GM19467 (cell line): ENCODE results near the gene CDCA7L.
A peak's percentile ranks its signal among the peaks of the same experiment; 100 is the strongest.
"Not testable (repeated sequence)": the region's sequence is repeated elsewhere in the genome, so short reads cannot be mapped to it uniquely, and the experiment has no call there.

ENCODE experiments used
- ATAC-seq: cut with Tn5 transposase; IDR thresholded peaks from one replicate; pipeline ENCODE4 v1.9.1; 2021; ENCODE audit warnings: mild to moderate bottlenecking, moderate library complexity; ENCODE audit not compliant: unreplicated experiment

Gene CDCA7L

GRCh38 chr7:21911341-21911875 lies 34.3 kb downstream of the CDCA7L start:
- ATAC-seq = no peak

- ATAC-seq = no peak
These were observed 35.4 kb downstream of the CDCA7L start for GRCh38 chr7:21910253-21910652.

DNA sequence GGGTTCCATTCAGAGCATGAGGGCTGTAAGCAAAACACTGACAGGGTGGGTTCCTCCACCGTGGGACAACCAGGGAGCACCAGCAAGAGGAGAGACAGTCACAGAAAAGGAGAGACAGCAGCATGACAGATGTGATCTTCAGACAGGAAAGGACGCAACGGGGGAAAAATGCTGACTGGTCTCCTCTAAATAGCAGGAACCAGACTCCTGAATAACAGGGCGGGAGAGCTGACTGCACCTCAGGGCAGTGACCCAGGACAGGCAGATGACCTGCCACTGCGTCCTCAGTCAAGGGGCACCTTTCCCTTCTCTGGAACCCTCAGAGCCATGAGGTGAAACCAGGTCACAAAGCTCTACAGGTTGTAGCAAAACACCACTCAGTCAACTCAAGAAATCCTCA lies 37.0 kb downstream of the CDCA7L start:
- ATAC-seq = no peak

GRCh38 chr7:21903020-21903786 lies 42.5 kb downstream of the CDCA7L start:
- no peak for ATAC-seq

DNA sequence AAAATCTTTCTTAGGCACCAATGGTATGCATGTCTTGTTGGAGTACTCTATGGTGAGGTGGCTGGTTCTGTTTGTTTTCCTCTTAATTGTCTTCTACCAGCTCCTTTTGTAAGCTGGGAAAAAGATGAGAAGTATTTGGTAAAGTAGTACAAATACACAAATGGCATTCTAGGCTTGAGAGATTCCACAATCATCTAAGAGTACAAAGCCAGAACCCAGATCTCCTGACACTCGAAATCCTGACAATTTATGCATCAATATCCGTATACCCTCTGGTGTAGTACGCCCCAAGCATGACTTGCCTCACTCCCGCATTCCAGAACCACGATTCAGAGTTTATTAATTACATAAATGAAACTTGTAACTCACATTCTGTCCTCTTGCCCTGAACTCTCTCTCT lies 43.5 kb downstream of the CDCA7L start:
- no peak for ATAC-seq

GRCh38 chr7:21898265-21898930 lies 47.3 kb downstream of the CDCA7L start:
- peak; percentile 90 for ATAC-seq

GRCh38 chr7:21893401-21893800 lies 52.3 kb downstream of the CDCA7L start:
- ATAC-seq = no peak

- ATAC-seq = no peak
These were observed 54.4 kb downstream of the CDCA7L start for GRCh38 chr7:21891291-21891690.

DNA sequence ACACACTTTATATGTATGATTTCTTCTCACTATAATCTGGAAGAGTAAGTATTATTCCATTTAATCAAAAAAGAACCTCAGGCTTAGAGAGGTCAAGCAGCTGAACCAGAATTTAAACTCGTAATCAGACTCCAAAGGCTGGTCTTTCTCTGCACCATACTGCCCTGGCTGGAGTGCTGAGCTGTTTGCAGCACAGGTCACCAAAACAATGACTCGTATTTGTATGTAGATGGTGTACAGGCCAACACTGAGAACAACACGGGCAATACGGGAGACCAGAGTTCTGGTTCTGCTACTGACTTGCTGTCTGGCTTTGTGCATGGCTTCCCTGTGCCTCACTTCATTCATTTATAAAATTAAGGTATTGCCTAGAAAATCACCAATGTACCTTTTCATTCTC lies 57.9 kb downstream of the CDCA7L start:
- ATAC-seq = no peak

GRCh38 chr7:21887353-21887752 lies 58.3 kb downstream of the CDCA7L start:
- no peak for ATAC-seq

DNA sequence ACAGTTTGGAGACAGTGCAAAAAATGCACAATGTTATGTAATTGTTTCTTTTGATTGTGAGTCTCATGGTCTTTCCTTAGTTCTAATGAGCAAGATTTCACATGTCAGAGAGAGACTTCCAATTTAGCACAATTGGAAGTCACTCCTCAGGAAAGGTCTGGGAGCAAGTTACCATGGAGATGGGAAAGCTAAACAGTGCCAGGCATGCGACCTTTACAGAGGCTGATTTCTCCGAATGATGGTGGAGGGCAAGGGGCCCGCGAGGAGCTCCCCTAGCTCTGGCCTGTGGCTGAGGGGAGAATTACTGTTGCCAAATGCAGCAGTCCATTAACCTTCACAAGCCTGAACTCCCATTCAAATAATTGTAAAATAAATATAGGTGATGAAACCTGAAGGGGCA lies 59.3 kb downstream of the CDCA7L start:
- ATAC-seq = no peak

- ATAC-seq = no peak
These were observed 61.2 kb downstream of the CDCA7L start for GRCh38 chr7:21884496-21884895.

DNA sequence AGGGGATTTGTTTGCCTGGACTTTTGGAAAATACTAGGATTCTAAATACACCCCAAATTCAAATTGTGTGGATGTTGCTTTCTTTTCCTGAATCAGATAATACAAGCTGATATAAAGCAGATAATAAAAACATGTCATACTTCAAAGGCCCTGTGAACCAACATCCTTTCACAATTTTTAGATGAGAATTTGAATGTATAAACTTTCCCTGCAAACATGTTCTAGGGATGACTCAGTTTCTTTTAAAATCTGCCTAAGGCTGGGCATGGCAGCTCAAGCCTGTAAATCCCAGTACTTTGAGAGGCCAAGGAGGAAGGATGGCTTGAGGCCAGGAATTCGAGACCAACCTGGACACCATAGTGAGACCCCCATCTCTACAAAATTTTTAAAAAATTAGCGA lies 62.2 kb downstream of the CDCA7L start:
- not testable (repeated sequence) for ATAC-seq

GRCh38 chr7:21883069-21883468 lies 62.6 kb downstream of the CDCA7L start:
- ATAC-seq = no peak

DNA sequence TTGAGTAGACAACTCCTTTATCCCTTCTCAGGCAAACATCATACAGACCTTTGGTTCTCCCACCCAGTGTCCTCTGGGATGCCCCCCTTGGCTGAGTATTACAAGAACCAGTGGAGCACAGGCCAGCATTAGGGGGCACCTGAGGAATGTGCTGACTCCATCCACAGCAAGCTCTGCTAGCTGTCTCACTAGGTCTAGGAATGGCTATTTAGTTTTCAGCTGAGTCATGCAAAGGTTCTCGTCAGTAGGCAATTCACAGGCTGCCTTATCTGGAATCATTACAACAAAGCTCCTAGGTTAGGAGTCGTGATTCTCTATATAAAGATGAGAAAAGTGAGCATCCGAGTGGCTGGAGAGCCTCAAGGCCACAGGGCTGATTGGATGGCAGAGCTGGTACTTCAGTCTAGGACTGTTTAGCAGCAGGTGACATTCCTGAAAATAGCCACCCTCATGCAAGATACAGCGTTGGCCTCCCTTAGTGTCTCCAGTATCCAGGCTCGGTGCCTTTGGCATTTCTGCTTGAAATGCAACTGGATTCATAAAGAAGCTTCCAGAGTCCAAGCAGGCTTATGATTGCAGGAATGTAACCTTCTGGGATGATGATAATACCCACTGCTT lies 75.8 kb downstream of the CDCA7L start:
- ATAC-seq = no peak

GRCh38 chr7:21868576-21868850 lies 77.2 kb downstream of the CDCA7L start:
- ATAC-seq = no peak

DNA sequence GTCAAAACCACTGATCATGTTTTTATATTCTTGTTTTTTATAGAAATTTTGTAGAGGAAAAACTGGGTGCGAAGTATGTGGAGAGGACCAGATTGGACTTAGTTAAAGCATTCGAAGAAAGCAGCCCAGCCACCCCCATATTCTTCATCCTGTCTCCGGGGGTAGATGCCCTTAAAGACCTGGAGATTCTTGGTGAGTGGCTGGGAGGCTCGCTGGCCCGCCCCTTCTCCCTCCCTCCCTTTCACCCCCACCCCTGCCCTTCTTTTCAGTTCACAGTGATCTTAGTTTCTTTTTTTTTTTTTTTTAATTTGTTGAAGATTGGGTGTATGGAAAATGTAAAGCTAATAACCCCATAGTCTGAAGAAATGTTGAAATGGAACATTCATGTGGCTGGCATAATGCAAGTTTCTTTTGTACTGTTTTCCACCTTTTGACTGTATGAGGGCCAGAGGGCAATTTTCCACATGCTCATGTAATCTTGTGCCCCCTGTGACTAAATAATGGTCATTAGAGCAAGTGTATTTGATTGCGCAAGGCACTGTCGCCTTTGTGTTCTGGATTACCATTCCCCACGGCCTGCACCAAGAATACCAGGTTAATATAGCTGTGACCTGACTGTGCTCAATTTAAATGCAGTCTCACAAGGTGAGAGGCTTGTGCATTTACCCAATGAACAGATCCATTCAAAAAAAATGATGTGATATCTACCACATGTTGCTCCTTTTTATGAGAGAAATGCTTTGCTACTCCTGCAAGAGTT lies 77.7 kb downstream of the CDCA7L start:
- no peak for ATAC-seq

GRCh38 chr7:21867226-21867625 lies 78.5 kb downstream of the CDCA7L start:
- ATAC-seq = no peak

DNA sequence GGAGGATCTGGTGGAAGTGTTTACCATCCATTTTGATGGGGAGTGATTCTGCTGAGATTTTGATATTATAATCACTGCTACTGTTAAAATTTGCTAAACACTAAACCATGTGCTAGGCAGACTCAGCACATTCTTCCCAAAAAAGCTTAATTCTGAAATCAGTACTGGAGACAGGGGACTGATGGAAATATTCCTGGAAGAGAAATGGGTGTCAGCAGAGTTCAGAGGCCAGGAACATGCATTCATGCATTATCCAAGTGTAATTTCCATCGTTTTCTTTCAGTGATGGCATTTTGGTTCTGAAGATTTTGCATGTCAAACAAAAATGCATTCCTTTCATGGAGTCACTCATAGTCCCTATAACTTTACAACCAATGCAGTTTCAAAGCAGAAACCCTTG lies 79.0 kb downstream of the CDCA7L start:
- ATAC-seq = no peak

- not testable (repeated sequence) for ATAC-seq
These were observed 80.0 kb downstream of the CDCA7L start for GRCh38 chr7:21865631-21866204.

GRCh38 chr7:21851559-21851967 lies 94.1 kb downstream of the CDCA7L start:
- no peak for ATAC-seq
